ENCODE results near the gene SRPX. TPM values are rescaled to one million over a fixed set of nuclear protein-coding genes. Genes with fewer than 3 reads are reported as not detected.
A peak's percentile ranks its signal among the peaks of the same experiment; 100 is the strongest.

SRPX gene
- total and polyA plus RNA-seq, 2 donors from 2014 or later: 6.1 to 39.2 TPM

GRCh38 chrX:38127961-38128360 lies 92.7 kb downstream of the SRPX start:
- FAIRE-seq (no peak), DNase-seq (no peak)
- H3K9ac ChIP-seq (ENCODE audit: low read length in 3 of 3): no peak overlapping the region
- no peaks in the 10 kb centered on the region for H3K4me1 ChIP-seq (ENCODE audit: control insufficient read depth in 2 of 3, insufficient read depth in 2 of 3, low read depth in 1 of 3, low read length in 3 of 3)
- H3K27me3 ChIP-seq (ENCODE audit: control insufficient read depth, insufficient read depth, low read length): peaks cover 2% of the 10 kb centered on the region
- intact Hi-C loops (cut with DNase I): no loop called here
- no peak overlapping the region for H3K27ac ChIP-seq (ENCODE audit: low read depth in 2 of 2, low read length in 2 of 2)
- no peaks in the 10 kb centered on the region for H3K9me3 ChIP-seq (ENCODE audit: control insufficient read depth in 2 of 3, insufficient read depth in 1 of 3, low read length in 3 of 3)
- no peak for TF ChIP-seq CTCF (IDR thresholded peaks at IDR 0.05; ENCODE audit: borderline replicate concordance, extremely low read depth, insufficient read depth)
- no peak overlapping the region for H3K4me3 ChIP-seq (ENCODE audit: low read length in 3 of 3)
- H3K36me3 ChIP-seq (ENCODE audit: control insufficient read depth in 2 of 3, insufficient read depth in 3 of 3, low read length in 3 of 3): no peaks in the 10 kb centered on the region

GRCh38 chrX:38126179-38126578 lies 94.5 kb downstream of the SRPX start:
- no peak for TF ChIP-seq CTCF (IDR thresholded peaks at IDR 0.05; ENCODE audit: borderline replicate concordance, extremely low read depth, insufficient read depth)
- no peak overlapping the region for H3K9ac ChIP-seq (ENCODE audit: low read length in 3 of 3)
- H3K4me1 ChIP-seq (ENCODE audit: control insufficient read depth in 2 of 3, insufficient read depth in 2 of 3, low read depth in 1 of 3, low read length in 3 of 3): no peaks in the 10 kb centered on the region
- no peak overlapping the region for H3K27ac ChIP-seq (ENCODE audit: low read depth in 2 of 2, low read length in 2 of 2)
- no peak overlapping the region for H3K4me3 ChIP-seq (ENCODE audit: low read length in 3 of 3)
- FAIRE-seq: no peak
- no peaks in the 10 kb centered on the region for H3K36me3 ChIP-seq (ENCODE audit: control insufficient read depth in 2 of 3, insufficient read depth in 3 of 3, low read length in 3 of 3)
- intact Hi-C loops (cut with DNase I): no loop called here
- no peak for DNase-seq
- no peaks in the 10 kb centered on the region for H3K9me3 ChIP-seq (ENCODE audit: control insufficient read depth in 2 of 3, insufficient read depth in 1 of 3, low read length in 3 of 3)
- H3K27me3 ChIP-seq (ENCODE audit: control insufficient read depth, insufficient read depth, low read length): peaks cover 2% of the 10 kb centered on the region

- intact Hi-C loops (cut with DNase I): no loop called here
- Histone ChIP-seq H3K27me3 (ENCODE audit: control insufficient read depth, insufficient read depth, low read length) (peaks cover 2% of the 10 kb centered on the region), H3K9me3 (ENCODE audit: control insufficient read depth in 2 of 3, insufficient read depth in 1 of 3, low read length in 3 of 3) (no peaks in the 10 kb centered on the region), H3K4me1 (ENCODE audit: control insufficient read depth in 2 of 3, insufficient read depth in 2 of 3, low read depth in 1 of 3, low read length in 3 of 3) (no peaks in the 10 kb centered on the region), H3K9ac (ENCODE audit: low read length in 3 of 3) (no peak overlapping the region), H3K36me3 (ENCODE audit: control insufficient read depth in 2 of 3, insufficient read depth in 3 of 3, low read length in 3 of 3) (no peaks in the 10 kb centered on the region), H3K4me3 (ENCODE audit: low read length in 3 of 3) (no peak overlapping the region), H3K27ac (ENCODE audit: low read depth in 2 of 2, low read length in 2 of 2) (no peak overlapping the region)
- DNase-seq (peak in 1 of 5 donors; percentile 1), FAIRE-seq (no peak)
- TF ChIP-seq CTCF (IDR thresholded peaks at IDR 0.05; ENCODE audit: borderline replicate concordance, extremely low read depth, insufficient read depth): no peak
These were observed 96.7 kb downstream of the SRPX start for GRCh38 chrX:38124000-38124399.

GRCh38 chrX:38117485-38117884 lies 103.2 kb downstream of the SRPX start:
- Histone ChIP-seq H3K9ac (ENCODE audit: low read length in 3 of 3) (no peak overlapping the region), H3K9me3 (ENCODE audit: control insufficient read depth in 2 of 3, insufficient read depth in 1 of 3, low read length in 3 of 3) (no peaks in the 10 kb centered on the region), H3K36me3 (ENCODE audit: control insufficient read depth in 2 of 3, insufficient read depth in 3 of 3, low read length in 3 of 3) (no peaks in the 10 kb centered on the region), H3K27me3 (ENCODE audit: control insufficient read depth, insufficient read depth, low read length) (no peaks in the 10 kb centered on the region), H3K4me3 (ENCODE audit: low read length in 3 of 3) (no peak overlapping the region), H3K4me1 (ENCODE audit: control insufficient read depth in 2 of 3, insufficient read depth in 2 of 3, low read depth in 1 of 3, low read length in 3 of 3) (no peaks in the 10 kb centered on the region), H3K27ac (ENCODE audit: low read depth in 2 of 2, low read length in 2 of 2) (no peak overlapping the region)
- FAIRE-seq (no peak), DNase-seq (no peak)
- intact Hi-C loops (cut with DNase I): no loop called here
- TF ChIP-seq CTCF (IDR thresholded peaks at IDR 0.05; ENCODE audit: borderline replicate concordance, extremely low read depth, insufficient read depth): no peak
